BLaER1 treated with 17β-estradiol and CSF1 and Interleukin-3, amounts not matched to agents 10 nM and 100 nM (cell line): ENCODE data around the gene CCDC92.

ENCODE experiments used
- H3K27ac ChIP-seq, 11 experiments: shearing (Covaris generic); formaldehyde crosslinking; 2 replicates each; pipeline ENCODE4 v1.8.1; 2022
- H3K27me3 ChIP-seq, 11 experiments: shearing (Covaris generic); formaldehyde crosslinking; 2 replicates each; pipeline ENCODE4 v1.8.1; 2022
- H3K36me3 ChIP-seq, 11 experiments: shearing (Covaris generic); formaldehyde crosslinking; 2 replicates each; pipeline ENCODE4 v1.8.1; 2022
- H3K4me1 ChIP-seq, 10 experiments: shearing (Covaris generic); formaldehyde crosslinking; 2 replicates each; pipeline ENCODE4 v1.8.1; 2022
- H3K4me2 ChIP-seq, 11 experiments: shearing (Covaris generic); formaldehyde crosslinking; 2 replicates each; pipeline ENCODE4 v1.8.1; 2022
- H3K4me3 ChIP-seq, 10 experiments: shearing (Covaris generic); formaldehyde crosslinking; 2 replicates each; pipeline ENCODE4 v1.8.1; 2022
- H3K9ac ChIP-seq, 11 experiments: shearing (Covaris generic); formaldehyde crosslinking; 2 replicates each; pipeline ENCODE4 v1.8.1; 2022
- H3K9me3 ChIP-seq, 11 experiments: shearing (Covaris generic); formaldehyde crosslinking; replicated peaks in 1 of 11; 2 replicates each; pipeline ENCODE4 v1.8.1; 2022
- H4K20me1 ChIP-seq, 11 experiments: shearing (Covaris generic); formaldehyde crosslinking; 2 replicates each; pipeline ENCODE4 v1.8.1; 2022
- Cebpa-rat ChIP-seq, 11 experiments: shearing (Covaris generic); IDR thresholded peaks; 2 replicates each; pipeline ENCODE4 v1.8.1; 2022

CCDC92 gene

DNA sequence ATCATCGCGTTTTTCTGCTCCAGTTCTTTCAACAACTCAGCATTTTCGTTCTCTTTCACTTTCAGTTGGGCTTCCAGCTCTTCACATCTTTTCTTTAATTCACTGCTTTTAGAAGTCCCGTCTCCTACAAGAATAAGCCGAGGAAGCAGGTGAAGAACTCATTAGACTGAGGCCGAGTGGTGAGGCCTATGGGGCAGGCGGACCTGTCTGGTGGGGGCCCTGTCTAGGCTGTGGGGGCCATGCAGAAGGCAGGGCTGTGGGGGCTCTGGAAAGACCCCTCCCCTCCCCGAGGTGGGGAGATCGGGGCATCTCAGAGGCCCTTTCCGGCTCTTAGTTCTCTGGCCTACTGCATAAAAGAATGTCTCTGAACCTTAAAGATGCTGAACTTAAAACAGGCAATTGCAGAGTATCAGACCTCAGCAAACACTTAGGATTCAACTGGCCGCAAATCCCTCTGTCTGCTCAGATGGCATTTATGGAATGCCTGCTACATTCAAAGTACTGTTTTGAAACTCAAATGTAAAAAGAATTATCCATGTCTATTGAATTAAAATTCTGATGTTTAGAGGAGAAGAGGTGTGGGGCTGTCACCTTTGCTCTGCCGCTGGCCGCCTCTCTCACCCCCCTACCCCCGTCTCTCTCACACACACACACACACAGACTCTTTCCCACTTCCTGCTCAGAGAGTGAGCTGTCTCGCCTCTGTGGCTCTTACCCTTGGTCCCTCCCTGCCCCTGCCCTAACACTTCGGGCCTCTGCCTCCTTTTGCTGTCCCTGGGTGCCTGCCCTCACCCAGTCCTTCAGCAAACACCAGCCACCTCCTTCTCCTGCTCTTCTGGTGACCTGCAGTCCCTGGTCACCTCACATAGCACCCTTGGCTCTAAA lies 34.7 kb downstream of the CCDC92 start:
- H4K20me1 ChIP-seq = peaks cover 0 to 41% (median 10%) of the 10 kb centered on the region in 11 experiments; a peak in 15 of 22 replicates
- H3K9me3 ChIP-seq = peaks cover 8 to 21% (median 15%) of the 10 kb centered on the region in 11 experiments; a peak in 21 of 22 replicates
- H3K4me2 ChIP-seq = peak overlapping the region; percentile 73 to 98 (median 93)
- peaks cover 17 to 55% (median 42%) of the 10 kb centered on the region in 11 experiments for H3K36me3 ChIP-seq
- peaks cover 44 to 62% (median 51%) of the 10 kb centered on the region in 10 experiments for H3K4me1 ChIP-seq
- no peaks in the 10 kb centered on the region for H3K27me3 ChIP-seq
- H3K27ac ChIP-seq = peak overlapping the region in 9 of 11 experiments; percentile 33 to 69 (median 46); a peak in 17 of 22 replicates
- H3K4me3 ChIP-seq = peak overlapping the region in 9 of 10 experiments; percentile 12 to 65 (median 38); a peak in 12 of 20 replicates
- TF ChIP-seq Cebpa-rat (IDR thresholded peaks at IDR 0.05) = no peak
- H3K9ac ChIP-seq = peak overlapping the region; percentile 35 to 68 (median 57); a peak in 19 of 22 replicates

- Histone ChIP-seq H3K27me3 (no peaks in the 10 kb centered on the region), H4K20me1 (peaks cover 0 to 41% (median 10%) of the 10 kb centered on the region in 11 experiments; a peak in 15 of 22 replicates), H3K27ac (peak overlapping the region in 6 of 11 experiments; percentile 33 to 69 (median 46); a peak in 8 of 22 replicates), H3K9ac (peak overlapping the region in 10 of 11 experiments; percentile 15 to 68 (median 58); a peak in 14 of 22 replicates), H3K4me1 (peaks cover 44 to 61% (median 54%) of the 10 kb centered on the region in 10 experiments), H3K9me3 (peaks cover 7 to 13% (median 9%) of the 10 kb centered on the region in 11 experiments; a peak in 21 of 22 replicates), H3K36me3 (peaks cover 11 to 46% (median 34%) of the 10 kb centered on the region in 11 experiments), H3K4me2 (peak overlapping the region; percentile 73 to 98 (median 93)), H3K4me3 (peak overlapping the region in 4 of 10 experiments; percentile 12 to 65 (median 32); a peak in 4 of 20 replicates)
- TF ChIP-seq Cebpa-rat (IDR thresholded peaks at IDR 0.05) = no peak
Observed at GRCh38 chr12:123936956-123937706, 35.5 kb downstream of the CCDC92 start.

DNA sequence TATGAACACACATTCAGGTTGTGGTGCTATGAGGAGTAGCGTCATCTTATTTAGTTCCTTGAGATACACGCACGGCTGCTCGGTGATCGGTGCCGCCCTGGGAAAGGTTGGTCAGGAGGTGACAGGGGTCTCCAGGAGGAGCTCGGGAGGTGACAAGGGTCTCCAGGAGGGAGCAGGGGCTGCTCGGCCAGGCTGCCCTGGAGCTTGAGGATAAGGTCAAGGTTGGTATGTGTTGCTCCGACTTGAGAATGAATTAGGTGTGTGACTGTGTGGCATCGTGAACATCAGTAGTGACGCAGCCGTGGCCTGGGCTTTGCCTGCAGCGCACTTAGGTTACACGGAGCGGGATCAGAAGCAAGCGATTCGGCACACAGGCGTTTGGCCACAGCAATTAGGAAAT lies 36.2 kb downstream of the CCDC92 start:
- Histone ChIP-seq H3K9ac (no peak overlapping the region), H3K27ac (no peak overlapping the region), H3K4me3 (no peak overlapping the region), H3K4me1 (peaks cover 40 to 64% (median 55%) of the 10 kb centered on the region in 10 experiments), H3K36me3 (peaks cover 4 to 40% (median 27%) of the 10 kb centered on the region in 11 experiments; a peak in 20 of 22 replicates), H3K9me3 (peaks cover under 1 to 6% (median 2%) of the 10 kb centered on the region in 11 experiments; a peak in 17 of 22 replicates), H4K20me1 (peaks cover 0 to 41% (median 10%) of the 10 kb centered on the region in 11 experiments; a peak in 16 of 22 replicates), H3K27me3 (peaks cover 0 to 3% (median 0%) of the 10 kb centered on the region in 11 experiments; a peak in 1 of 22 replicates), H3K4me2 (no peak overlapping the region)
- no peak for TF ChIP-seq Cebpa-rat (IDR thresholded peaks at IDR 0.05)

DNA sequence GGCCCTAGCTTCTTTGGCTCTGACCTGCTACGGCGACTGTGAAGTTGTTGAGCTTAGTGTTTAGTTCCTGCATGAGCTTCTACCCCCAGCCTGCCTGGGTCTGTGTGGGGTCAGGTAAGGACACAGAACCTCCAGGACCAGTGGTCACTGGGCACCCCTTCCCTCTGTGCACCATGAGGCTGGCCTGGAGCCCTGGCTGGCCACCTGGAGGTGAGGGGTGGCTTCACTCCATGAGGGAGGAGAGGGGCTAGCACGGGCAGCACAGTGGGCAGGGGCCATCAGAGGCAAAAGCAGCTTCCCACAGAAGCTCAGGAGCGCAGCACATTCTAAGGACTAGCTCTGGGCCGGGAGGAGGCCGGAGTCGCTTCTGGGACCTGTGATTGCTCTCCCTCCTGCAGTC lies 36.7 kb downstream of the CCDC92 start:
- no peak overlapping the region for H3K9ac ChIP-seq
- H3K36me3 ChIP-seq = peaks cover 0 to 35% (median 25%) of the 10 kb centered on the region in 11 experiments; a peak in 17 of 22 replicates
- H3K27me3 ChIP-seq = peaks cover 0 to 3% (median 0%) of the 10 kb centered on the region in 11 experiments; a peak in 1 of 22 replicates
- no peak overlapping the region for H3K4me3 ChIP-seq
- H3K27ac ChIP-seq = no peak overlapping the region
- peaks cover 0 to 41% (median 13%) of the 10 kb centered on the region in 11 experiments; a peak in 16 of 22 replicates for H4K20me1 ChIP-seq
- TF ChIP-seq Cebpa-rat (IDR thresholded peaks at IDR 0.05) = no peak
- H3K4me1 ChIP-seq = peaks cover 35 to 70% (median 51%) of the 10 kb centered on the region in 10 experiments
- H3K4me2 ChIP-seq = no peak overlapping the region
- H3K9me3 ChIP-seq = peaks cover 0 to under 1% (median 0%) of the 10 kb centered on the region in 11 experiments; a peak in 3 of 22 replicates

DNA sequence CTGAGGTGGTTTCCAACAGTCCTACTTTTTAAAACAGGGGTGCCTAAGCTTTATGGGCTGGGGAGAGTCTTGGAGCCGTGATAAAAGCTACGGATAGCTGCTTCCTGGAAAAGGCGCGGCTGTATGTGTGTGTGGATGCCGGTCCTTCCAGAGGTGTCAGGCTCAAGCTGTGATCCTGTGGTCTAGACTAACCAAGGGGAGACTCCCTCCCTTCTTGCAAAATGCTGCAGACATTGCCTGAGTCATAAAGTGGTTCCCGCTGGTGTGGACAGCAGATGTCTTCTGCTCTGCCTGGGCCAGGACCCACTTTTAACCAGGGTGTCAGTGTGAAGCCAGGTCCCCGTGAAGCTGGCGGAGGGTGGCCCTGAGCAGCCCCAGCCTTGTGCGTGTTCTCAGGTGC lies 37.8 kb downstream of the CCDC92 start:
- no peak overlapping the region for H3K9ac ChIP-seq
- peaks cover 0 to 26% (median 18%) of the 10 kb centered on the region in 11 experiments; a peak in 16 of 22 replicates for H3K36me3 ChIP-seq
- H3K4me1 ChIP-seq = peaks cover 35 to 81% (median 60%) of the 10 kb centered on the region in 10 experiments
- no peak overlapping the region for H3K4me3 ChIP-seq
- peaks cover 0 to 46% (median 17%) of the 10 kb centered on the region in 11 experiments; a peak in 16 of 22 replicates for H4K20me1 ChIP-seq
- H3K27ac ChIP-seq = no peak overlapping the region
- TF ChIP-seq Cebpa-rat (IDR thresholded peaks at IDR 0.05) = no peak
- peaks cover 0 to 9% (median 0%) of the 10 kb centered on the region in 11 experiments; a peak in 7 of 22 replicates for H3K27me3 ChIP-seq
- H3K4me2 ChIP-seq = peak overlapping the region; percentile 4 to 84 (median 76); a peak in 18 of 22 replicates
- no peaks in the 10 kb centered on the region for H3K9me3 ChIP-seq

- peak overlapping the region; percentile 7 to 84 (median 76); a peak in 19 of 22 replicates for H3K4me2 ChIP-seq
- TF ChIP-seq Cebpa-rat (IDR thresholded peaks at IDR 0.05) = no peak
- H3K9ac ChIP-seq = no peak overlapping the region
- peaks cover 38 to 86% (median 65%) of the 10 kb centered on the region in 10 experiments for H3K4me1 ChIP-seq
- H3K27me3 ChIP-seq = peaks cover 0 to 16% (median 0%) of the 10 kb centered on the region in 11 experiments; a peak in 8 of 22 replicates
- no peaks in the 10 kb centered on the region for H3K9me3 ChIP-seq
- H3K27ac ChIP-seq = no peak overlapping the region
- no peak overlapping the region for H3K4me3 ChIP-seq
- peaks cover 0 to 19% (median 15%) of the 10 kb centered on the region in 11 experiments; a peak in 16 of 22 replicates for H3K36me3 ChIP-seq
- peaks cover 0 to 53% (median 24%) of the 10 kb centered on the region in 11 experiments; a peak in 17 of 22 replicates for H4K20me1 ChIP-seq
Observed at GRCh38 chr12:123934016-123934620, 38.5 kb downstream of the CCDC92 start.

- no peak for TF ChIP-seq Cebpa-rat (IDR thresholded peaks at IDR 0.05)
- no peak overlapping the region for H3K27ac ChIP-seq
Observed at GRCh38 chr12:123933214-123933613, 39.4 kb downstream of the CCDC92 start.

More at GRCh38 chr12:123933214-123933613, 39.4 kb downstream of the CCDC92 start:
- H3K4me2 ChIP-seq = peak overlapping the region in 9 of 11 experiments; percentile 40 to 84 (median 79); a peak in 16 of 22 replicates
- peaks cover 38 to 86% (median 65%) of the 10 kb centered on the region in 10 experiments for H3K4me1 ChIP-seq
- H3K9me3 ChIP-seq = no peaks in the 10 kb centered on the region
- H3K36me3 ChIP-seq = peaks cover 0 to 19% (median 15%) of the 10 kb centered on the region in 11 experiments; a peak in 16 of 22 replicates
- H4K20me1 ChIP-seq = peaks cover 0 to 62% (median 33%) of the 10 kb centered on the region in 11 experiments; a peak in 18 of 22 replicates
- H3K27me3 ChIP-seq = peaks cover 0 to 19% (median 0%) of the 10 kb centered on the region in 11 experiments; a peak in 8 of 22 replicates
- no peak overlapping the region for H3K4me3 ChIP-seq
- H3K9ac ChIP-seq = no peak overlapping the region
